HG03097 (cell line): Measurements from ENCODE around the gene TBC1D3I.
"Not testable (repeated sequence)": the region's sequence is repeated elsewhere in the genome, so short reads cannot be mapped to it uniquely, and the experiment has no call there.

Source experiments
- ATAC-seq: cut with Tn5 transposase; IDR thresholded peaks from one replicate; pipeline ENCODE4 v1.9.1; 2021; ENCODE audit not compliant: unreplicated experiment, low FRiP score

Gene TBC1D3I

GRCh38 chr17:36207383-36207782 is 57.0 kb downstream of the TBC1D3I start:
- ATAC-seq = not testable (repeated sequence)

DNA sequence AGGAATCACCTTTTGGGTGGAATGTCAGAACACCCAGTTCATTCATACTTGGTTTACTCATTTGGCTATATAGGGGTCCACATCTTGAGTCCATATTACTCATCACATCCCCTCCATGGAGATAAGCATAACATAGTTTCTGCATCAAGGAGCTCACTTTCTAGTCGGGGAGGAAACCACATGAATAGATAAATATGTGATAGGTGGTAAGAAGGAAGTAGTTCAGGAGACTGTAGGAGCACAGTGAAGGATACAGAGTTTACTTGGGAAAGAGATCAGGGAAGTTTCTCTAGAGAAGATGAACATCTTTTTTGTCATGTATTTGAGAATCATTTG is 57.9 kb downstream of the TBC1D3I start:
- ATAC-seq = not testable (repeated sequence)

DNA sequence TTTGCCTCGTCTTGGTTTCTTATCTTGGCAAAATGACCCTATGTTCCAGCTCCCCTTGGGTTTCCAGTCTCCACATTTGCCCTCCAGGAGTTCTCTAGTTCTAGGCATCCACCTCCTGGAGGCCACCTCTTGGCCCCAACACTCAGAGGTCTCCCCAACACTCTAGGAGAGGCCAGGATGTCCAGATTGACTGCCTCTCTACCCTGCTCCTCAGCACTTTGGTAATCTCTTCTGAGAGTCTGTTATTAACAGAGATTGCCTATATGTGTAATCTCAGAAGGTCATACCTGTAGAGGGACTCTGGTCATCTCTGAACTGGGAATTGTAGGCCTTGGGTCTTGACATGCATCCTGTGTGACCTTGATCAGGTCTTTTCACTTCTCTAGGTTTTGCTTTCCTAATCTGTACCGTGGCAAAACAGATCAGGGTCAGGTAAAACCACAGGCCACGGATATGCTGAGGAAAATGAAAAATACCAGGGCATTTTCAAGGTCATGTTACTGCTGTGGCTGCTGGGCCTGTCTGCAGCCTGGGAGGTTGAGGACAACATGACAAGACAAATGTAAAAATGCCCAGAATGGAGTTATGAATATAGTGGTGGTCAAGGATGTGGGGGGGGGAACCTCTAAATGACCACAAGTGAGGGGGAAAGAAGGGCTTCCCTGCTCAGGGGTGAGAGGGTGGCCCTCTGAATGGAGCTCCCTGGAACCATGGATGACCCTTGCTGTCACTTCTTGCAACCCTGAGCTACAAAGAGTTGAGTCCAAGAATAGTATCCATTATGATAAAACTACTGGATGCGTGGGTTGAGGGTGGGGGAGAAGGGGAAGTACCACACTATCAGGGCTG is 58.5 kb downstream of the TBC1D3I start:
- ATAC-seq = no peak

DNA sequence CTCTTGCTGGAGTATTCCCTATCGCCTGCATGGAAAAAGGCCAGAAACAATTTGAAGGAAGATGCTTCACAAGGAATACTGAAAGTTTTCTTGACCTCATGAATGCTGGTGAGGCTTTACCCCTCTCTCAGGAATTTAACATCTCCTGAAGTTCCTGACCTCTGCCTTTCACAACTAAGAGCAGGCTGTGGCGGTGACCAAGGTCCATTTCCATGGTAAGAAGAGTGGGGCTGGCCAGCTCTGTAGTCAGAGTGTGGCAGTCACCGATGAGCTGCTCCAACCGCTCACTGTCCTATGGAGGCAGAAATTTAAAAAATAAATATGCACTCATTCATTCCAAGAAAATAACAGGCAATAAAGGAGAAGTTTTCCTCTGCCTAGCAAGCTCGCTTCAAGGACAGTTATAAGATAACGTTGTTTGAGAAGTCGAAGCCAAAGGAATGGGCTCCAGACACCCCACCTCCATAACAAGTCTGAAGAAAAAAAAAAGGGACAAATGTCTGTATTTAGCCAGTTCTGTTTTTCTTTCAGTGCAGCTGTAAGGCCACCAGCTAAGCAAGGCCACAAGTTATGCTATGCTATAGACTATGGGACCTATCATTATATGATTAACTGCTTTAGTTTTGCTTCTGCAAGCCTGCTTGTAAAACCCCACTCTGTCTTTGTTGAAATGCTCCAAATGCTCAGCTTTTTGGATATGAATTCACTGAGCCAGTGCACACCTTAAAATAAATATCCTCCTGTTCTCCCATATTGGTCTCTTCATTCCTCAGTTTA is 59.5 kb downstream of the TBC1D3I start:
- no peak for ATAC-seq
